T-helper 22 cell (primary cell): ENCODE results near the gene AGPAT1.
"Not testable (repeated sequence)": the region's sequence is repeated elsewhere in the genome, so short reads cannot be mapped to it uniquely, and the experiment has no call there.

ENCODE experiments used
- DNase-seq: peaks from one replicate; pipeline ENCODE4 v3.0.0-alpha.2; 2020; ENCODE audit warnings: low read depth

Gene AGPAT1

DNA sequence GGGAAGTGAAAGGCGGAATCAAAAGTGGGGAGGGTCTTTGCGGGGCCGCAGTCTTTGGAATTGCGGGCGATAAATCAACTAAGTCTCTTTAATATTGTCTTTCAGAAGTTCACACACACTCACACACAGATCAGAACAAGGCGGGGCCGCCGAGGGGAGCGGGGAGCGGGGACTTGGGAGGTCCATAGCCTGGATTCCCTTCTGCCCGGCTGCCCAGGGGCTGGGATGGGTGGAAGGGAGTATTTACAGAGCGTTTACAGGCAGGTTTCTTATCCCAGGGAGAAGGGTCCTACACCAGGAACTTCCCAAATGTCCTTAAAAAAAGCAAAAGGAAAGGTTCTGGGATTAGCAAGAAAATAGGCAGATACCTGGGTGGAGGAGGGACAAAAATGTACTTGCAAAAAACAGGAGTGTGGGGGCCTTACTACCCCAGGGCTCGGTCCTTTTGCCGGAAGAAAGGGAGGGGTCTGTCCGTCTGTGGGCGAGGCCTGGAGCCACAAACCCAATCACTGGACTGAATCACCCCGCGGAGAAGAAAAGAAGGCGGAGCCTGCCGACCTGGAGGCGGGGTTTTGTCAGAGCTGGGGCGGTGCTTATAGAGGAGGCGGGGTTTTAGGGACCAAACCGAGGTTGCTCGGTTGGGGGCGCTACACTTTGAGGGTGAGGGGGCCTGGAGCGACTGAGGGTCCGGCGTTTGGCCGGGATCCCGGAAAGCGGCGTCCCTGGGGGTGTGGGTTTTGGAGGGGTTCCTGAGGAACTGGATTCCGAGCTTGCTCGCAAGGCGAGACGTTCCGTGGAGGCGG is 27.4 kb downstream of the AGPAT1 start:
- DNase-seq = peak; percentile 32

- no peak for DNase-seq
These were observed 28.3 kb downstream of the AGPAT1 start for GRCh38 chr6:32147401-32148132.

DNA sequence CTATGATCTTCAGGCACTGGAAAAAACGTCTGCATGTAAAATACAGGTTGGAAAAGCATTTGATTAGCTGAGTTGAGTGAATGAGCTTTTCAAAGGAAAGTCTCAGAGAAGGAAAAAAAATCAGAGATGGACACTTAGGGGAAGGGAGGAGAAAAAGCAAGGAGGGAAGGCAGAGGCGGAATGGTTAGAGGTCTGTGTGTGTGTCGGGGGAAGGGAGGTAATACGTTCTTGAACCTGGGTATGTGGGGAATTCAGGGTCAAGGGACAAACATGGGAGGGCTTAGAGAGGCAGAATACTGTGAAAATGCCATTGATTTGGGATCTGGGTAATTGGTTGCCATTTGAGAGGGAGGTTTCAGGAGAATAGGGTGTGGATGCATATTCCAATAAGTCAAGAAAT is 29.2 kb downstream of the AGPAT1 start:
- no peak for DNase-seq

DNA sequence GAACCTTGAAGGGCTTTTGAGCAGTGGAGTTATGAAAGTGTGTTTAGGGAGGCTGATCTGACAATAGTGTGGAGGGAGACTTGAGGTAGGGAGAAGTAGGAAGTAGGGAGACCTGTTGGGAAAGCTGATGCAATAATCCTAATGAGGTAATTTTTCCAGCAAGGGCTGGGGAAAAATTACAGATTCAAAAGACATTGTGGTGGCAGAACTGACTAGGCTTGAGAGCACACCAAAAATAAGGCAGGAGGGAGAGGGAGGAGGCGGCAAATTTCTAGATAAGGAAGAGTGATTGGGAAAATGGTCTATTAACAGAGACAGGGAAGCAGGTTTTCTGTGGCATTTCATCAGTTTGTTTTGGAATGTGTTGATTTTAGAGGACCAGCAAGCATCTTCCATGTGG is 29.6 kb downstream of the AGPAT1 start:
- DNase-seq = no peak

DNA sequence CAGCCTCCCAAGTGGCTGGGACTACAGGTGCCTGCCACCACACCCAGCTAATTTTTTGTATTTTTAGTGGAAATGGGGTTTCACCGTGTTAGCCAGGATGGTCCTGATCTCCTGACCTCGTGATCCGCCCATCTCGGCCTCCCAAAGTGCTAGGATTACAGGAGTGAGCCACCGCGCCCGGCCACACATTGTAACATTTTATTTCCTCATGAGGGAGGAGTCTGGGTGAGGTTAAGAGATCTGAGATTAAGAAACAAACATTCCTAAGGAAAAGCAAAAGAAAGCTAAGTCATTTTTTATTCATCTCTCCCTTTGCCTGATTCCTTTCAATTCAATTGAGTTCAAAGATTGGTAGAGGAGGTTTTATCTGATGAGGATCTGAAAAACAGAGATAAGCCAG is 31.6 kb downstream of the AGPAT1 start:
- DNase-seq = not testable (repeated sequence)

- no peak for DNase-seq
These were observed 35.4 kb downstream of the AGPAT1 start for GRCh38 chr6:32140420-32141046.

- no peak for DNase-seq
These were observed 36.3 kb downstream of the AGPAT1 start for GRCh38 chr6:32139590-32139989.

GRCh38 chr6:32137454-32137853 is 38.4 kb downstream of the AGPAT1 start:
- no peak for DNase-seq

GRCh38 chr6:32133786-32134185 is 42.1 kb downstream of the AGPAT1 start:
- DNase-seq = no peak

DNA sequence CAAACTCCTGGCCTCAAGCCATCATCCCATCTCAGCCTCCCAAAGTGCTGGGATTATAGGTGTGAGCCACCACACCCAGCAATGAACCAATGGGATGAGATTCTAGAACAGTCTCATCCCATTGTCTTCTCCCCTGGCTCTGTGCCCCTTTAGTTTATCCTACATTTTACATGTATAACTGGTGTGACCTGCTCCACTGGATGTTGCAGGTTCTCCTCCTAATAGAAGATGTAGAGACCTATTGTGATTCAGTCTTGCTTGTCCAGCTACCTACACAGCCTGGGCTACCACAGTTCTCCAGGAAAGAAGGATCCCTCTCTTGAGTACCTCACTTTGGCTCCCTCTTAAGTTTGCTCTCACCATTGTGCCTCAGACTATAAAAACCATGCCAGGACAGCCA is 43.8 kb downstream of the AGPAT1 start:
- DNase-seq = no peak

GRCh38 chr6:32131439-32131948 is 44.4 kb downstream of the AGPAT1 start:
- no peak for DNase-seq

DNA sequence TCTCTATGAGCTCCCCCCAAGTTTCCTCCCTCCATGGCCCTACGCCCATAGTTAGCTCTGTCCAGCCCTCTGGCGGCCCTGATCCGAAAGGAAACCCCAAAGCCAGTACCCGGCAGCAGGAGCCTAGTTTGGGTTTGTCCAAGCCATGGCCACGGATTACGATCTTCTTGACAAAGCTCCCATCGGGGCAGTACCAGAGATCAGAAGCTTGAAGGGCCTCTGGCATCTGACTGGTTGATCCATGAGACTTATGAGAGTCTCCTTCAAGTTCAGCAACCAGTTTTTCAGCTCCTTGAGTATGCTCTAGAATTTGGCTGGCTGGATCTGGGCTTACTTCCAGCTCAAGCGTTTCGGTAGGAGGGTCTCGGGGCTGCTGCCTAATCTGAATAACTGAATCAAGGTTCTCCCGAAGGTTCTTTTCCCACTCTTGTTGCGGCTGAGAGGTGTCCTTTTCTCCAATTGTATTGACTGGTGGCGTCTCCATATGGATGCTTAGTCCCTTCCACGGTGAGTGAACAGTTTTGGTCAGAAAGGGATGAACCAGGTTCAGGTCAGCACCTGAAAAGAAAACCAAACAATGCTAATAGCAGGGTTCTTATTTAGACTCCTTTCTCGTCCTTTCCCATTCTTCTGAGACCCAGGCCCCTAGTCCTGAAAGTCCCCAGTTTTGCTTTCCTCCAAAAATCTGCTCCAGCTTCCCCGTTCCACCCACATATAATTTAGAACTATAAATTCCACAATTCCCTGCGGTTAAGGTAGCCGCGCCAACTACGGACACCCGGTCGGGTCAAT is 46.4 kb downstream of the AGPAT1 start:
- DNase-seq = no peak

DNA sequence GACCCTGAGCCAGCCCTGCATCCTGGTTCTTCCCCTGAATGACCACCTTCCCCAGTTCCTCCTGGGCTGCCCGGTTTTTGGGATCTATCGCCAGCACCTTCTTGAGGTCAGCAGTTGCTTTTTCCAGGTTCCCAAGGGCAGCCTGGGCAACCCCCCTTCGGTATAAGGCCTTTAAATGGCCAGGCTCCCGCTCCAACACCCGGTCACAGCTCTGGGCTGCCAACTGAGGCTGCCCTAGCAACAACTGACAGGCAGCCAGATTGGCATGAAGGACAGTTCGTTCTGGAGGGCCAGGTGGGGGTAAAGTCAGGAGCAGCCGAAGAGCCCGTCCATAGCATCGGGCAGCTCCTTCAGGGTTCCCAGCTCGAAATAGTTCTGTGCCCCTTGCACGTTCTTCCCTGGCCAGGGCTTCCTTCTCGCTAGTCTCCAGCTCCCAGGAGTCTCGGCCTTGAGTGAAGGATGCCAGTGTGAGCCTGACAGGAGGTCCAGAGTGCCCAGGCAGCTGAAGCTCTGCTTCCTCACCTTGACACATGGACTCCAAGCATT is 47.1 kb downstream of the AGPAT1 start:
- no peak for DNase-seq

DNA sequence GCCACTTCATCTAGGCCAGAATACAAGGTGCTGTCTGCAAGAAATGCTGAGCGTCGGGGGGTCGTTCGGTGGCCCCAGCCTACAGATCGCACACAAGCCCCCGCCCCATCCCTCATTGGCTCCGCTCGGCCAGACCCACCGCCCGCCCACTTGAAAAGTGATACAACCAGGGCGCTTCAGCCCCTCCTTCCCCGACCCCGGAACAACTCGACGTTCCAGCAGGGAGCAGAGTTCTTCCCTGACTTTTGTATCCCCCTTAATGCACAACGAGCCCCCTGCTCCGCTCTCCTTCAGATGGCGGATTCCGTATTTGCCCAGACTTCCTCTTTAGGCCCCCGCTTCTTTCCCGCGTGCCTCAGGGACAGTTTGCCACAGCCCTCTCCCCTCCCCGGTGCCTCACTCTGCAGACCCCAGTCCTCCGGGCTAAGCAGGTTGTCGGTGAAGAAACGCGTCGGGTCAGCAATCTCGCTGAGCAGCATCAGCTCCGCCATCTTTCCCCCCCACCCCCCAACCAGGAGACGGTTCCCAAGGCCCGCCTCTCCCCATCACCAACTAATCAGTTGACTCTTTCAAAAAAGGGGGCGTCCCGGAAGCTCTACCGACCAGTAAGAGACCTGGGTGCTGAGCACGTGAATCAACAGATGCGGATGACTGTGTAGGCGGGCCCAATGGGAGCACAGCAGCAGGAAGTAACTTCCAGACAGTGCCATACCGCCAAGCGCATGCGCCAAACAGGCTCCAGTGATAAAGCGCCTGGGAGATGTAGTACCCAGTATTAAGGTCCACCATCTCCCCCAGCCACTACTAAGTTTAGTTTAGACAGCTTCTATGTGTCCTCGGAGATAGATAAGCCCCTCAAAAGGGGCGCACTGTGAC is 47.9 kb downstream of the AGPAT1 start, which contains the start of gene ATF6B:
Gene ATF6B, minus strand, starts transcription at position 530 of the 876 bp plus-strand sequence. Its CDS starts 39 bp downstream, at position 491.
- peak; percentile 99 for DNase-seq

- DNase-seq = no peak
These were observed 48.5 kb downstream of the AGPAT1 start for GRCh38 chr6:32127409-32127716.

GRCh38 chr6:32126880-32127279 is 49.0 kb downstream of the AGPAT1 start:
- DNase-seq = no peak

DNA sequence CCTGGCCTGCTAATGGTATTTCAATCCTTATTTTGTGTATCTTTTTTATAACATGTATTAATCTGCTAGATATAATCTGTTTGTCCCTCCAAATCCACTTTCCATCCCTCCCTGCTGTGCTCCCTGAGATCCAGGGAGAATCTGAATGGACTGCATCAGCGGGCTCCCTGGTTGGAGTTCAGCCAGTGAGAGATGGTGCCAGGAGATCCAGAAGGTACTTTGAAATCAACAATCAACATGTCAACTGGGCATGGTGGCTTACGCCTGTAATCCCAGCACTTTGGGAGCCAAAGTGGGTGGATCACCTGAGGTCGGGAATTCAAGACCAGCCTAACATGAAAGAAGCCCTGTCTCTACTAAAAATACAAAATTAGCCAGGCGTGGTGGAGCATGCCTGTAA is 52.2 kb downstream of the AGPAT1 start:
- DNase-seq = no peak

- no peak for DNase-seq
These were observed 55.3 kb downstream of the AGPAT1 start for GRCh38 chr6:32120573-32121059.

- peak; percentile 17 for DNase-seq
These were observed 56.9 kb downstream of the AGPAT1 start for GRCh38 chr6:32118782-32119628.
